Endothelial cell of umbilical vein (primary cell): ENCODE data around the gene GRB2. TPM values are rescaled to one million over a fixed set of nuclear protein-coding genes. Genes with fewer than 3 reads are reported as not detected.

Source experiments
- BruUV-seq: library from RNA; stranded (reverse); fragments of 400-500 nt; replicated peaks from 2 replicates; lab custom pipeline; 2021; lab: Mats Ljungman, UMichigan
- CTCF ChIA-PET: fragments of 300-600, 350-600 bp; sonication (Branson Sonifier 250); formaldehyde crosslinking; loops from one replicate; lab custom pipeline; 2021; ENCODE audit warnings: antibody characterized with exemption, inconsistent platforms; lab: Charles Lee
- POLR2A ChIA-PET: fragments of 300-600, 350-600 bp; sonication (Branson Sonifier 250); formaldehyde crosslinking; loops from one replicate; lab custom pipeline; 2021; ENCODE audit warnings: antibody characterized with exemption, inconsistent platforms; lab: Charles Lee
- DNase-seq: peaks from one replicate; pipeline ENCODE4 v3.0.0-alpha.2; 2011; ENCODE audit warnings: low read depth, low spot score
- FAIRE-seq: peaks from 2 replicates; lab custom pipeline; 2011; peaks lifted over from hg19 to GRCh38; lab: Jason Lieb, UNC
- H2AFZ ChIP-seq: 2 replicates; pipeline ENCODE4 v1.6.0; 2012; ENCODE audit warnings: low read depth, low read length, control low read depth, inconsistent platforms
- H3K27ac ChIP-seq: 2 replicates; pipeline ENCODE4 v1.5.1; 2011; ENCODE audit warnings: low read depth, mild to moderate bottlenecking, control low read depth, low read length, moderate library complexity; ENCODE audit not compliant: insufficient read depth
- H3K27me3 ChIP-seq, 2 experiments: 2 replicates each; pipeline versions ENCODE4 v1.6.0 to v1.6.1; 2011; ENCODE audit warnings: low read length in 2 of 2, mixed read lengths in 1 of 2; ENCODE audit not compliant: control insufficient read depth in 2 of 2, insufficient read depth in 2 of 2
- H3K36me3 ChIP-seq, 2 experiments: 2 replicates in 1 of 2; 3 replicates in 1 of 2; pipeline ENCODE4 v1.5.1; 2011; ENCODE audit warnings: low read length in 2 of 2, mild to moderate bottlenecking in 1 of 2, moderate library complexity in 1 of 2; ENCODE audit not compliant: control insufficient read depth in 2 of 2, insufficient read depth in 2 of 2; ENCODE audit errors: extremely low read depth in 1 of 2
- H3K4me1 ChIP-seq: 3 replicates; pipeline ENCODE4 v1.5.1; 2011; ENCODE audit warnings: mild to moderate bottlenecking, low read length; ENCODE audit not compliant: control insufficient read depth, insufficient read depth; ENCODE audit errors: extremely low read depth
- H3K4me2 ChIP-seq: 2 replicates; pipeline ENCODE4 v1.6.1; 2011; ENCODE audit warnings: low read length, control low read depth, mixed read lengths; ENCODE audit not compliant: insufficient read depth
- H3K4me3 ChIP-seq, 3 experiments: fragments of 200-600 bp in 1 of 3; sonication (generic), shearing (Covaris generic) in 1 of 3; replicated peaks in 1 of 3; 2 replicates each; pipeline ENCODE4 v1.5.1; 2011 to 2016; ENCODE audit warnings: control low read depth in 3 of 3, low read length in 3 of 3, mild to moderate bottlenecking in 2 of 3, inconsistent platforms in 1 of 3, low read depth in 1 of 3, moderate library complexity in 1 of 3; ENCODE audit not compliant: insufficient read depth in 1 of 3
- H3K79me2 ChIP-seq: 2 replicates; pipeline ENCODE4 v1.6.0; 2012; ENCODE audit warnings: low read length, inconsistent platforms; ENCODE audit not compliant: control insufficient read depth, insufficient read depth
- H3K9ac ChIP-seq: replicated peaks from 2 replicates; pipeline ENCODE3; 2011; ENCODE audit warnings: low read length, control low read depth; ENCODE audit not compliant: insufficient read depth; ENCODE audit errors: extremely low read depth
- H3K9me1 ChIP-seq: replicated peaks from 3 replicates; pipeline ENCODE4 v1.6.0; 2011; ENCODE audit warnings: mild to moderate bottlenecking, low read length; ENCODE audit not compliant: control insufficient read depth, insufficient read depth; ENCODE audit errors: extremely low read depth
- H3K9me3 ChIP-seq: replicated peaks from 2 replicates; pipeline ENCODE4 v1.5.1; 2012; ENCODE audit warnings: low read length, inconsistent platforms; ENCODE audit not compliant: control insufficient read depth, insufficient read depth
- H4K20me1 ChIP-seq: replicated peaks from 2 replicates; pipeline ENCODE3; 2011; ENCODE audit warnings: mild to moderate bottlenecking, low read length; ENCODE audit not compliant: control insufficient read depth, insufficient read depth; ENCODE audit errors: extremely low read depth
- CTCF ChIP-seq, 2 donors: IDR thresholded peaks; 1 replicate in 1 of 2; 2 replicates in 1 of 2; pipeline ENCODE4 v1.5.1; 2011; ENCODE audit warnings: low read length in 2 of 2, mild to moderate bottlenecking in 2 of 2, moderate library complexity in 2 of 2, control low read depth in 1 of 2, inconsistent platforms in 1 of 2, low read depth in 1 of 2; ENCODE audit not compliant: insufficient read depth in 1 of 2; ENCODE audit errors: extremely low read depth in 1 of 2
- EZH2 ChIP-seq: IDR thresholded peaks from 2 replicates; pipeline ENCODE4 v1.6.1; 2012; ENCODE audit warnings: borderline replicate concordance, low read depth, mild to moderate bottlenecking, moderate library complexity, low read length, inconsistent platforms; ENCODE audit not compliant: severe bottlenecking
- FOS ChIP-seq: IDR thresholded peaks from 2 replicates; pipeline ENCODE4 v1.6.1; 2011; ENCODE audit warnings: mild to moderate bottlenecking, low read length, moderate library complexity, borderline replicate concordance; ENCODE audit not compliant: insufficient read depth
- GATA2 ChIP-seq: IDR thresholded peaks from 2 replicates; pipeline ENCODE4 v1.7.0; 2011; ENCODE audit warnings: low read depth, mild to moderate bottlenecking, moderate library complexity, mixed read lengths, low read length; ENCODE audit not compliant: insufficient read length, insufficient read depth
- JUN ChIP-seq: IDR thresholded peaks from 2 replicates; pipeline ENCODE4 v1.6.1; 2011; ENCODE audit warnings: borderline replicate concordance, low read depth; ENCODE audit not compliant: insufficient read length, insufficient read depth
- MAX ChIP-seq: IDR thresholded peaks from 2 replicates; pipeline ENCODE4 v1.6.1; 2011; ENCODE audit not compliant: insufficient read depth, insufficient read length
- MYC ChIP-seq: IDR thresholded peaks from one replicate; pipeline ENCODE4 v1.6.1; 2011; ENCODE audit warnings: mild to moderate bottlenecking, low read depth, low read length
- POLR2A ChIP-seq: IDR thresholded peaks from 2 replicates; pipeline ENCODE4 v1.6.1; 2012; ENCODE audit warnings: low read depth, mild to moderate bottlenecking, control low read depth, low read length
- POLR2AphosphoS5 ChIP-seq: IDR thresholded peaks from 2 replicates; pipeline ENCODE4 v1.6.1; 2012; ENCODE audit warnings: low read depth, mild to moderate bottlenecking, control low read depth, low read length, moderate library complexity; ENCODE audit not compliant: insufficient read depth
- dilution Hi-C: fragments of 300-500 bp; cut with MboI; formaldehyde crosslinking; loops from one replicate; pipeline ENCODE4 v1.15.0; 2019; ENCODE audit warnings: low sequenced_read_pairs; ENCODE audit not compliant: extremely low pct_ligation_motif_present
- intact Hi-C: fragments of 100-400 bp; cut with micrococcal nuclease; formaldehyde crosslinking; loops from one replicate; pipeline ENCODE4 v1.10.0; 2022
- polyA plus RNA-seq, 4 experiments: library from polyadenylated mRNA; depleted of rRNA in 3 of 4; stranded (reverse) in 3 of 4; unstranded in 1 of 4; fragments of >200 nt; gene quantifications; 2 replicates each; pipeline versions ENCODE4 v1.2.1 to v1.2.3, GENCODE V29; 2011 to 2012; ENCODE audit warnings: missing spikeins in 1 of 4
- total RNA-seq: library from RNA; stranded (reverse); gene quantifications from 2 replicates; pipeline ENCODE4 v1.2.3, GENCODE V29; 2021

Gene GRB2
- total and polyA plus RNA-seq, 2 donors (not counting 3 experiments of a cell fraction or from before 2014, with no cell fraction given): 51.5 to 93.9 TPM

- ChIA-PET POLR2A (no interaction called here), CTCF (interaction anchor here (1.0 kb wide), 1 partner anchor 16 kb away, joined by 4 read pairs; the partner anchor contains the start of gene MIF4GD)
- Histone ChIP-seq H3K9me3 (no peaks in the 10 kb centered on the region), H2AFZ (no peak overlapping the region), H4K20me1 (no peaks in the 10 kb centered on the region), H3K79me2 (peaks cover 8% of the 10 kb centered on the region), H3K9ac (no peak overlapping the region), H3K4me1 (peaks cover 8% of the 10 kb centered on the region), H3K27me3 (no peaks in the 10 kb centered on the region), H3K27ac (no peak overlapping the region), H3K36me3 (peaks cover 0 to 10% of the 10 kb centered on the region in 2 experiments), H3K4me2 (no peak overlapping the region), H3K4me3 (no peak overlapping the region), H3K9me1 (no peaks in the 10 kb centered on the region)
- intact Hi-C loops: no loop called here
- no peak for TF ChIP-seq JUN
- no peak for TF ChIP-seq MAX
- TF ChIP-seq CTCF (IDR thresholded peaks at IDR 0.05; ENCODE audit: extremely low read depth in 1 of 2, insufficient read depth in 1 of 2, low read depth in 1 of 2, low read length in 2 of 2): no peak
- no peak for TF ChIP-seq FOS
- TF ChIP-seq POLR2AphosphoS5: no peak
- TF ChIP-seq POLR2A: no peak
- no peak for TF ChIP-seq GATA2
- no peak for TF ChIP-seq MYC
- TF ChIP-seq EZH2: no peak
- no TSS peak for BruUV-seq
- FAIRE-seq (no peak), DNase-seq (no peak)
- dilution Hi-C loops: no loop called here
Observed at GRCh38 chr17:75287221-75287620, 118.3 kb downstream of the GRB2 start.
